ENCODE data around the gene TXNDC5.

Gene TXNDC5

DNA sequence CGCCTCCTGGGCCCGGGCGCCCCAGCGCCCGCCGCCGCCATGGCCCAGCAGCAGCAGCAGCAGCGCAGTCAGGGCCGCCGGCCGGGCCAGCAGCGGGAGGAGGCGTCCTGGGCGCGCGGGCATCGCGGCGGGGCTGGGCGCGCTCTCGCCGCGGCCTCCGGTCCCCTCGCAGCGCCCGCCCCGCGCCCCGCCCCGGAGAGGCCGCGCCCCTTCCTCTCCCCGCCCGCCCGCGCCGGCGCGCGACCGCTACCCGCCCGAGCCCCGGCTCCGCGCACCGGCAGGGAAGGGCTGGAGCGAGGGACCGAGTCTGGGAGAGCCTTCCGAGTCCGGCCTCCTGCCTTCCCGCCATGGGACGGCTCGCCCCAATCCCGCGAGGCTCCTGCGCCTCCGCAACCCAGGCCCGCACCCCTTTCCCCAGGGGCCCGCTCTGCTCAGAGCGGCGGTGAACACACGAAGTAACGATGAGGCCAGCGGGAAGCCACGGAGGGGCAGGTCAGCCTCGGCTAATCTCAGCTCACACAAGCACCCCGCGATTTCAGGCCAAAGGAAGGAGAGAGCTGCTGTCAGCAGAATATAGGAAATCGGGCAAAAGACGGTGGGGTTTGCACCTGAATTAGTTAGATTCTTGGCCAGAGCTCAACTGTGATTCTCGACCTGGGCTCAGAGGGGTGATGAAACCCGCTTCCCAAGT is at the start of gene TXNDC5:
TSS of gene TXNDC5 (minus strand) at position 135 of the 691 bp plus-strand sequence. CDS start at position 123, 12 bp downstream.
- DNase-seq: peak; percentile 63

DNA sequence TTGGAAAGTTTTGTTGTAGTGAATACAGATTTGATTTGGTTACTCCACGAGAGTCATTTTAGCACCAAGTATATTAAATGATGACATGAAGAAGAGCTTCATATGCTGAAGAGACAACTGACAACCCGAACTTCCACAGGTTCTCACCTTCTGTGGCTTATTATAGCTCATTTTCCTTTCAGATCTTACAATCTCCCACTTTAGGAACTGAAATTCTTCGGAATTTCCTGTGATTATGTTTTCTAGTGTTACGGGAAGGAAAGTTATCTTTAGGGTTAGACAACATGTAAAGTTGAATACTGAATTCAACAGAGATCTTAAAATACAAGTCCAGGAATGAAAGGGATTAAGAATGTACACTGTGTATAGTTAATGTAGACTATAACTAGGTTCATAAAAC is 49.6 kb upstream of the TXNDC5 start:
- no peak for DNase-seq

DNA sequence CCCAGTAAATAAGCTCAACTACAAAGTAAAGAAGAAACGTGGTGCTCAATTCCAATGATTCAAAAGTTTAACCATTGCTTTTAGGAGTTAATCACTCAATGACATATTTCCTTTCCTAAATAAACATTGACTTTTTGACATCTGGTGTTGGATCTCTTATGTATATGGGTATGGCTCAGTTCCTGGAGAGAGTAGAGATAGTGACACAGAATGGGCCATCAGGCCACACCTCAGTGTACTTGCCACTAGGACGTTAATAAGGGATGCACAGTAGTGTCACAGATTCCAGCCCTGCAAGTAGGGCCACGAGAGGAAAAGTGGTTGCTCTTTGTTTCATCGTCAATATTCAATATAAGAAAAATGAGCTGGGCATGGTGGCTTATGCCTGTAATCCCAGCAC is 48.9 kb upstream of the TXNDC5 start:
- no peak for DNase-seq

- DNase-seq: no peak
These were observed 47.9 kb upstream of the TXNDC5 start for GRCh38 chr6:7958464-7958863.

DNA sequence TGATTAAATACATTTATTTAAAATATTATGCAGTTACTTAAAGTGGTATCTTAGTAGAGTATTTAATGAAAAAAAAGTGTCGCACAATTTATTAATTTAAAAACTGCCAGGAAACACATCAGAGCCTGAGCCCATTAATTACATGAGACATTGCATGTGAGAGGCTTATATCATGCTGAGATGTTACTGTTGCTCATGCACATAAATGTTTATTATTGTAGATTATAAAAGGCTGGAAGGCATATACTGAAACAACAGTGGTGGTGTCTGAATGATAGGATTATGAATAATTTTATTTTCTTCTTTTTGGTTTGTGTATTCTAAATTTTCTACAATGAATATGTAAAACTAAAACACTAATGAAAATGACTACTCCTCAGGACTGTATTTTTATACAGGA is 45.7 kb upstream of the TXNDC5 start:
- DNase-seq: no peak

DNA sequence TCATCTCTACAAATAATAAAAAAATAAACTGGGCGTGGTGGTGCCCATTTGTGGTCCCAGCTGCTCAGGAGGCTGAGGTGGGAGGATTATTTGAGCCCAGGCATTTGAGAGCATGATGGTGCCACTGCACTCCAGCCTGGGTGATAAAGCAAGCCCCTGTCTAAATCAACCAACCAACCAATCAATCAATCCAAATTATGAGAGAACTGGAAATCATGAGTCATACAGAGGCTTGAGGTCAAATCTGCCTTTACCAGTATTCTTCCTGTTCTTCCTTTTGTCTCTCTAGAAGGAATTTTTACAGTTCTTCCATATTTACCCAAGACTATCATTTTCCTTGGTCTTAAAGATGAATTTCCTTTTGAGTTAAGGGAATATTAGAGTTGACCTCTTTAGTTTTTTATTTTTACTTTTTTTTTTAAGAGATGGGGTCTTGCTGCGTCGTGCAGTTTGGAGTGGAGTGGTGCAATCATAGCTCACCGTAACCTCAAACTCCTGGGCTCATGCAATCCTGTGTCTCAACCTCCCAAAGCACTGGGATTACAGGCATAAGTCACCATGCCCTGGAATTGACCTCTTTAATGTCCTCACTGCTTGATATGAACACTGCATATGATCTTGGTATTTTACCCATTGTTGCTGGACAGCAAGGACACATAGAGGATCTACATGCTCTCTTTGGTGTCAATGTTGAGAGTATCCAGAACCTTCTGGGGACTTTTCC is 44.1 kb upstream of the TXNDC5 start:
- DNase-seq: no peak

- no peak for DNase-seq
These were observed 43.2 kb upstream of the TXNDC5 start for GRCh38 chr6:7953753-7954152.

DNA sequence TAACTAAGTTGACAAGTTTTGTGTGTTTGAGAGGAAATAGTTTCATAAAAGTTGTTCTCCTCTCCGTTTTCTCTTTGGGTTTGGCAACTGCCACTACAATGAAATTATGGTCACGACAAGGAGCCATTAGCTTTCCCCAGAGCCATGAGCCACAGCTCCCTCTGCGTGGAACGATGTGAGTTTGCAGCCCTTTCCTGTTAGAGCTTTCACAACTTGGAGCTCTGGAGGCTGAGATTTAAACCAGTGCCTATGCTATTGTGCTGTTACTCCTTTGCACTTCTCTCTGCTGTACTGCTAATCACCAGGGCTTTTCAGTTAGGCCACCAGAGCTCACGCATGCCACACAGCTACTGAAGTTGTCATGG is 29.3 kb upstream of the TXNDC5 start:
- no peak for DNase-seq

GRCh38 chr6:7939184-7939863 is 28.7 kb upstream of the TXNDC5 start:
- no peak for DNase-seq

DNA sequence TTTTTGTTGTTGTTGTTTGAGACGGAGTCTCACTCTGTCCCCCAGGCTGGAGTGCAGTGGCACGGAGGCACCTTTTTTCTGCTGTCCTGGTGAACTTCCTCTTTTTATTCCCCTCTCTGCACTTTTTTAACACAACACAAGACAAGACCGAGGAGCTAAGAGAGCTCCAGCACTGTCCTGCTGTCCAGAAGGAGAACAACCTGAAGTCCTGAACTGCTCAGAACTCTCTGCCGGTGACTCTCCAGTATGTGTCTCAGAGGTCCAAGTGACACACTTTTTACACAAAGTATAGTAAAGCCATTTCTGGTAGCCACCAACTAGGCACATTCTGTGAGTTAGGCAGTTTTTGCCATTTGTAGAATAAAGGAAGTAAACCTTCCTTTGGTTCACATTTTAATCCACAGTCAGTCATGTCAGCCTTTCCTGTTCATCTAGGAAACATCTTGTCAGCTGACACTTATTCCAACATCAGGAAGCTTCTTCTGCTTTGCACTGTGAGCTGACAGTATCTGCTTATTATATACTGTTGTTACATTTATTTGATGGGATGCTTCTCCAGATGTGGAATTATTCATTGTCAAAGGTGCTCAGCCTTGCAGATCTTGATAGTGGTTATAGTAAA is 28.1 kb upstream of the TXNDC5 start:
- no peak for DNase-seq

GRCh38 chr6:7933794-7934193 is 23.2 kb upstream of the TXNDC5 start:
- DNase-seq: no peak

GRCh38 chr6:7932625-7933024 is 22.0 kb upstream of the TXNDC5 start:
- DNase-seq: no peak

DNA sequence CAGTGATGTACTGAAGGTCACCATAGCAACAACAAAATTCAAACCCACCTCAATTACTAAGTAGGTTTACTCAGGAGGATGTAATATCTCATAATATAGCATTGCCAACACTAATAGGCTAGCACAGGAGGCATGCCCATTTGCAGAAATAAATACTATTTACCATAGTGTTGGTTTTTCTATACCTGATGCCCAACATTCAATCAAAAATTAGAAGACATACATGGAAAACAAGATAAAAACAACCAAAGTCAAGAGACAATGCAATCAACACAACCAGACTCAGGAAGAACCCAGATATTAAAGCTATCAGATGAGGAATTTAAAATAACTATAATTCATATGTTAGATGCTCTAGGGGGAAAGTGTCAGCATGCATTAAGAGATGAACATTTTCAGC is 14.3 kb upstream of the TXNDC5 start:
- DNase-seq: no peak

DNA sequence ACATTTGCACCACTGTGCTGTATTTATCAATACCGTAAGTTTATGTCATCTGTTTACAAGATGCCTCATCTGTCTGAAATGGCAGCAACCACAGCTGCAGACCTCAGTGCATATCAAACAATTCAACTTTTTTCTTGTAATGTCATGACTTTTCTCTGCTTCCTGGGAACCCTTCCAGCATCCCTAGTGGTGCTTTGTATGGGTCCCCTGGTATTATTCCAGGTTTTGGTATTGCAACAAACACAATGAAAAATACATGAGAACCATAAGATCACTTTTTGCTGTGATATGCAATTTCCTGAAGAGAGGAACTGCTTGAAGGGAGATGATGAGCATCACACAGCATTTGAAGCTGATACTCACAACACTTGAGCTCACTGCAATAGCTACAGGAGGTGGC is 12.0 kb upstream of the TXNDC5 start:
- DNase-seq: no peak

GRCh38 chr6:7921632-7922092 is 11.1 kb upstream of the TXNDC5 start:
- no peak for DNase-seq

DNA sequence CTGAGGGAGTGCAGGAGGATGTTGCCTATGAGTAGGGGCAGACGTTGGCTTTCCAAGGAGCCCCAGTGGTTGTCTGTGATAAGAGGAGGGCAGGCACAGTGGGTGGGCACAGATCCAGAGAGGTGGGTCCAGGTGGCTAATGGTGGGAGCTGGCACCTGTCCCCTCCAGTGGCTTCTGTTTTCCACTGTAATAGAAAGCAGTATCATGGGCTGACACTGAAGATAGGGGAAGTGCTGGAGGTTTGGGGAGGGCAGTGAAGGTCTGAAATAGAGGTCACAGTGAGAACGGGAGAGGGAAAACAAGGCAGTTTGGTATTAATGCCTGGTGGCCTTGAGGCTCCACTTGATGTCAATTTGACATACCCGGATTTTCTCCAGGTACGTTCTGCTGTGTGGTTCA is 10.5 kb upstream of the TXNDC5 start:
- no peak for DNase-seq

GRCh38 chr6:7920425-7920824 is 9.8 kb upstream of the TXNDC5 start:
- DNase-seq: no peak

- DNase-seq: no peak
These were observed 9.3 kb upstream of the TXNDC5 start for GRCh38 chr6:7919871-7920270.

DNA sequence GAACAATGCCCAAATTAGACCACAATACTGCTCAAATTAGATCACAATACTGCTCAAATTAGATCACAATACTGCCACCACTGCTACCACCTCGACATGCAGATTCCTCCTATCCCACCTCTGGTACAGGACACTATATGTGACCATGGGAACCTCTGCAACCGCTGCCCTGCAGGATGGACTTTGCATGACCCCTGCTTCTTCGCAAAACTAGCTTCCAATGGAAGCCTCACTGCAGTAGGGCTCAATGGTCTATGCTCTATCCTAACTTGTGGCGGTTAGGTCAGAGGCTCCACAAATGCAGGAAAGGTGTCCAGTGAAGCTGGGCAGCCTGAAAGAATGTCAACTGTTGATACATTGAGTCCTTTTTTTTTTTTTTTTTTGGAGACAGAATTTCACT is 7.8 kb upstream of the TXNDC5 start:
- no peak for DNase-seq

DNA sequence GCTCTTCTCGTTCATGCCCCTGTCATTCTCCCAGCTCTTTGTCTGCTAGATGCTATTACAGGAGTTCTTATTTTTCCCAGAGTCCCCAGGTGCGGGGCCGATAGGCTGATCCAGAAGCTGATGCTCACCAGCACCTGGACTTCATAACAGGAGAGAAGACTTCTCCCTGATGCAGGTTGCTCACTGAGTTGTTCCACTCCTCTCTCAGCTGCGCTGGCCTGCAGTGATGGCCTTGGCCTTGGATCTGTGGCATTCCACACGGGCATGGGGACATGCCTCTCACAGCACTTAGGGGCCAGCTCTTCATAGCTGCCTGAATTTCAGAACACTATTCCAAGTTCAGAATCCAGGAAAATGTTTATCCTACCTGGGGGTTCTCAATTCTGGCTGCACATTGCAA is 7.1 kb upstream of the TXNDC5 start:
- no peak for DNase-seq

- no peak for DNase-seq
These were observed 6.4 kb upstream of the TXNDC5 start for GRCh38 chr6:7916959-7917358.

- DNase-seq: no peak
These were observed 4.6 kb upstream of the TXNDC5 start for GRCh38 chr6:7914991-7915789.

- DNase-seq: no peak
These were observed 3.7 kb upstream of the TXNDC5 start for GRCh38 chr6:7914311-7914710.

Data from NCI-H1694 treated with DMSO at 0.1 percent for 48 hours (cell line).